H54 (cell line): Measurements from ENCODE around the gene ZMYM1.
"Not testable (repeated sequence)": the region's sequence is repeated elsewhere in the genome, so short reads cannot be mapped to it uniquely, and the experiment has no call there.

ENCODE experiments used
- DNase-seq: peaks from one replicate; pipeline ENCODE4 v3.0.0; 2011; ENCODE audit warnings: low spot score, mixed read lengths; ENCODE audit not compliant: insufficient read length
- FAIRE-seq: peaks from 3 replicates; lab custom pipeline; 2011; peaks lifted over from hg19 to GRCh38; lab: Jason Lieb, UNC
- POLR2A ChIP-seq: IDR thresholded peaks from 2 replicates; pipeline ENCODE4 v1.6.1; 2011; ENCODE audit warnings: low read depth, mild to moderate bottlenecking, low read length

ZMYM1 gene

GRCh38 chr1:35115459-35116383, 36.5 kb downstream of the ZMYM1 start:
- DNase-seq (no peak), FAIRE-seq (no peak)

GRCh38 chr1:35120458-35121133, 41.4 kb downstream of the ZMYM1 start:
- no peak for TF ChIP-seq POLR2A
- DNase-seq: no peak
- no peak for FAIRE-seq

More at GRCh38 chr1:35115459-35116383, 36.5 kb downstream of the ZMYM1 start:
- no peak for TF ChIP-seq POLR2A

- DNase-seq (no peak), FAIRE-seq (no peak)
- TF ChIP-seq POLR2A: no peak
Measured at GRCh38 chr1:35122311-35122710, 43.1 kb downstream of the ZMYM1 start.

- TF ChIP-seq POLR2A: no peak
Measured at GRCh38 chr1:35126546-35126945, 47.4 kb downstream of the ZMYM1 start.

GRCh38 chr1:35129080-35129479, 49.9 kb downstream of the ZMYM1 start:
- DNase-seq (no peak), FAIRE-seq (no peak)
- TF ChIP-seq POLR2A: no peak

More at GRCh38 chr1:35126546-35126945, 47.4 kb downstream of the ZMYM1 start:
- no peak for FAIRE-seq
- DNase-seq: no peak

GRCh38 chr1:35136780-35137179, 57.6 kb downstream of the ZMYM1 start:
- no peak for TF ChIP-seq POLR2A
- DNase-seq: no peak
- FAIRE-seq: no peak

GRCh38 chr1:35137590-35137989, 58.4 kb downstream of the ZMYM1 start:
- not testable (repeated sequence) for DNase-seq, FAIRE-seq

- FAIRE-seq, DNase-seq: not testable (repeated sequence)
Measured at GRCh38 chr1:35142294-35142693, 63.1 kb downstream of the ZMYM1 start.

- FAIRE-seq, DNase-seq: not testable (repeated sequence)
Measured at GRCh38 chr1:35142728-35143127, 63.5 kb downstream of the ZMYM1 start.

- no peak for TF ChIP-seq POLR2A
- no peak for DNase-seq
- no peak for FAIRE-seq
Measured at GRCh38 chr1:35143737-35144508, 64.7 kb downstream of the ZMYM1 start.

- not testable (repeated sequence) for DNase-seq, FAIRE-seq
Measured at GRCh38 chr1:35145892-35146549, 66.8 kb downstream of the ZMYM1 start.

- DNase-seq (no peak), FAIRE-seq (no peak)
- no peak for TF ChIP-seq POLR2A
Measured at GRCh38 chr1:35151220-35151619, 72.0 kb downstream of the ZMYM1 start.

GRCh38 chr1:35164893-35165292, 85.7 kb downstream of the ZMYM1 start:
- FAIRE-seq: no peak
- TF ChIP-seq POLR2A: no peak
- no peak for DNase-seq
